OCI-LY3 (cell line): ENCODE results near the gene YWHAQ.

Source experiments
- EZH2phosphoT487 ChIP-seq: fragments of 200-600 bp; shearing (Covaris generic); IDR thresholded peaks from 2 replicates; pipeline ENCODE4 v1.6.1; 2018; ENCODE audit warnings: antibody characterized with exemption, mixed run types, low read depth
- TF ChIP-seq, protein P1 (sequence below): fragments of 200-600, 300-600 bp; sonication (generic); IDR thresholded peaks from 2 replicates; pipeline ENCODE4 v1.5.1; 2014; ENCODE audit warnings: antibody characterized with exemption, low read length, low read depth

DNA sequence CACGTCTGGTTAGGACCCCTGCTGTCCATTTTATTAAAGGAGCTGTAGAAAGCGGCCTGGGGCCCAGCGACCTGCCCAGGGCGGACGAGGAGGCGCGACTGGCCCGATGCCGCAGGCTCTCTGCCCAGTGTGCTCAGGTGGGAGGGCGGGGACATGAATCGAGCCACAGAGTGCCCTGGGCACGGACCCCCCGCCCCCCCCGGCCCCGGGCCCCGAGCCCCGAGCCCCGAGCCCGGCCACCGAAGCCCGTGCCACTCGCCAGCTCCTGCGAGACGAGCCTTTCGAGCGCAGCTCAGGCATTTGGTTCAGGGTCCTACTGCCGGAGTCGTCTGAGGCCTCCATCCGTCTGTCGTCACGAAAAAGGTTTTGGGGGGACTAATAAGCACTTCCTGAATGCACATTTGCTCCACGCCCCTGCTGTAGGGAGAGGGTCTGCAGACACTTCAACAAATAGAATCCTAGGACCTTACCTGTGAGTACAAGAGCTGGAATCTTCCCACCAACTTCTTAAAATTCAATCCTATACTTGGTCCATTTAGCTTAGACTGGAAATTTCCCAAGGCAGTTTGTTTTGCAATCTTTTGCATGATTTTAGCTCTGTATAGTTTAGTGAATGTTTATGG, 74.6 kb downstream of the YWHAQ start:
- TF ChIP-seq EZH2phosphoT487 = no peak
- TF ChIP-seq, protein P1, sequence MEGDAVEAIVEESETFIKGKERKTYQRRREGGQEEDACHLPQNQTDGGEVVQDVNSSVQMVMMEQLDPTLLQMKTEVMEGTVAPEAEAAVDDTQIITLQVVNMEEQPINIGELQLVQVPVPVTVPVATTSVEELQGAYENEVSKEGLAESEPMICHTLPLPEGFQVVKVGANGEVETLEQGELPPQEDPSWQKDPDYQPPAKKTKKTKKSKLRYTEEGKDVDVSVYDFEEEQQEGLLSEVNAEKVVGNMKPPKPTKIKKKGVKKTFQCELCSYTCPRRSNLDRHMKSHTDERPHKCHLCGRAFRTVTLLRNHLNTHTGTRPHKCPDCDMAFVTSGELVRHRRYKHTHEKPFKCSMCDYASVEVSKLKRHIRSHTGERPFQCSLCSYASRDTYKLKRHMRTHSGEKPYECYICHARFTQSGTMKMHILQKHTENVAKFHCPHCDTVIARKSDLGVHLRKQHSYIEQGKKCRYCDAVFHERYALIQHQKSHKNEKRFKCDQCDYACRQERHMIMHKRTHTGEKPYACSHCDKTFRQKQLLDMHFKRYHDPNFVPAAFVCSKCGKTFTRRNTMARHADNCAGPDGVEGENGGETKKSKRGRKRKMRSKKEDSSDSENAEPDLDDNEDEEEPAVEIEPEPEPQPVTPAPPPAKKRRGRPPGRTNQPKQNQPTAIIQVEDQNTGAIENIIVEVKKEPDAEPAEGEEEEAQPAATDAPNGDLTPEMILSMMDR = no peak
